SK-N-SH (cell line): Measurements from ENCODE around the gene PPP1R9B. TPM values are rescaled to one million over a fixed set of nuclear protein-coding genes. Genes with fewer than 3 reads are reported as not detected.

Experiments
- CTCF ChIA-PET: fragments of 300-600, 350-600 bp; formaldehyde crosslinking; extraction: SDS; loops from one replicate; lab custom pipeline; 2021; lab: Yijun Ruan, JAX
- POLR2A ChIA-PET: fragments of 350-600 bp; sonication (Branson Sonifier 250); formaldehyde crosslinking; extraction: SDS; loops from one replicate; lab custom pipeline; 2020; ENCODE audit warnings: antibody characterized with exemption, inconsistent platforms; lab: Yijun Ruan, JAX
- DNase-seq: peaks from one replicate; pipeline ENCODE4 v3.0.0; 2012
- H2AFZ ChIP-seq: fragments of 200-600 bp; sonication (generic); 2 replicates; pipeline ENCODE4 v1.8.1; 2016; ENCODE audit warnings: antibody characterized with exemption, mild to moderate bottlenecking, low read depth
- H3F3A ChIP-seq: fragments of 200-600 bp; sonication (generic); replicated peaks from 2 replicates; pipeline ENCODE3; 2016; ENCODE audit warnings: antibody characterized with exemption, mild to moderate bottlenecking; ENCODE audit not compliant: insufficient read depth
- H3K27ac ChIP-seq, 2 experiments: fragments of 200-500 bp in 1 of 2; fragments of 200-600 bp in 1 of 2; sonication (Bioruptor generic) in 1 of 2; sonication (generic), shearing (Covaris generic) in 1 of 2; 2 replicates each; pipeline versions ENCODE4 v1.5.1 to v1.6.1; 2014 to 2016; ENCODE audit warnings: low read depth in 2 of 2, inconsistent platforms in 1 of 2, low read length in 1 of 2, mild to moderate bottlenecking in 1 of 2, mixed read lengths in 1 of 2
- H3K27me3 ChIP-seq: fragments of 200-600 bp; sonication (generic), shearing (Covaris generic); 2 replicates; pipeline ENCODE4 v1.6.1; 2016; ENCODE audit warnings: mixed run types; ENCODE audit not compliant: insufficient read depth
- H3K36me3 ChIP-seq, 2 experiments: fragments of 200-500 bp in 1 of 2; fragments of 200-600 bp in 1 of 2; sonication (Bioruptor generic) in 1 of 2; sonication (generic) in 1 of 2; replicated peaks in 1 of 2; 2 replicates each; pipeline versions ENCODE3 to v1.5.1; 2014 to 2016; ENCODE audit warnings: low read length in 1 of 2, mild to moderate bottlenecking in 1 of 2; ENCODE audit not compliant: insufficient read depth in 2 of 2, control insufficient read depth in 1 of 2
- H3K4me1 ChIP-seq, 2 experiments: fragments of 200-500 bp in 1 of 2; fragments of 200-600 bp in 1 of 2; sonication (Bioruptor generic) in 1 of 2; sonication (generic), shearing (Covaris generic) in 1 of 2; 2 replicates each; pipeline versions ENCODE4 v1.5.1 to v1.6.1; 2014 to 2016; ENCODE audit warnings: low read depth in 1 of 2, low read length in 1 of 2, mixed run types in 1 of 2; ENCODE audit not compliant: insufficient read depth in 2 of 2, control insufficient read depth in 1 of 2
- H3K4me2 ChIP-seq: fragments of 200-600 bp; sonication (generic), shearing (Covaris generic); 2 replicates; pipeline ENCODE4 v1.6.1; 2017; ENCODE audit warnings: mixed run types
- H3K4me3 ChIP-seq, 2 experiments: fragments of 200-500 bp in 1 of 2; fragments of 200-600 bp in 1 of 2; sonication (Bioruptor generic) in 1 of 2; sonication (generic), shearing (Covaris generic) in 1 of 2; 2 replicates each; pipeline versions ENCODE4 v1.5.1 to v1.8.1; 2014 to 2016; ENCODE audit warnings: low read depth in 2 of 2, inconsistent platforms in 1 of 2, low read length in 1 of 2, mild to moderate bottlenecking in 1 of 2, mixed read lengths in 1 of 2, moderate library complexity in 1 of 2
- H3K79me2 ChIP-seq: fragments of 200-600 bp; sonication (generic); 2 replicates; pipeline ENCODE4 v1.8.1; 2017; ENCODE audit warnings: mild to moderate bottlenecking; ENCODE audit not compliant: insufficient read depth
- H3K9ac ChIP-seq: fragments of 200-600 bp; sonication (generic); 2 replicates; pipeline ENCODE4 v1.6.1; 2017; ENCODE audit warnings: mixed run types
- H3K9me2 ChIP-seq: fragments of 200-600 bp; sonication (generic); 2 replicates; pipeline ENCODE4 v1.6.1; 2017; ENCODE audit warnings: mixed run types
- H3K9me3 ChIP-seq: fragments of 200-600 bp; sonication (generic); 2 replicates; pipeline ENCODE4 v1.6.1; 2017; ENCODE audit warnings: mixed run types, mild to moderate bottlenecking, moderate library complexity
- H4K20me1 ChIP-seq: fragments of 200-600 bp; sonication (generic); 2 replicates; pipeline ENCODE4 v1.6.1; 2017; ENCODE audit warnings: mild to moderate bottlenecking, mixed run types; ENCODE audit not compliant: insufficient read depth
- FOXM1 ChIP-seq: IDR thresholded peaks from 2 replicates; pipeline ENCODE4 v1.4.0; 2012; ENCODE audit warnings: low read depth, mild to moderate bottlenecking
- GABPA ChIP-seq: IDR thresholded peaks from 2 replicates; pipeline ENCODE4 v1.4.0; 2012; ENCODE audit warnings: low read depth, mild to moderate bottlenecking
- NRF1 ChIP-seq: IDR thresholded peaks from 2 replicates; pipeline ENCODE4 v1.6.1; 2012; ENCODE audit warnings: low read depth, mild to moderate bottlenecking, low read length
- RCOR1 ChIP-seq: fragments of 150-350 bp; IDR thresholded peaks from 2 replicates; pipeline ENCODE4 v1.6.1; 2017; ENCODE audit warnings: antibody characterized with exemption, low read length
- USF2 ChIP-seq: fragments of 150-350 bp; IDR thresholded peaks from 2 replicates; pipeline ENCODE4 v1.6.1; 2017; ENCODE audit warnings: antibody characterized with exemption, low read length, low read depth, borderline replicate concordance
- WGBS: methylation state at CpG from one replicate; pipeline ENCODE4 v1.1.6; 2017; ENCODE audit warnings: low lambda C conversion rate; 5-methylcytosine and 5-hydroxymethylcytosine counted together
- polyA plus RNA-seq, 3 experiments: library from polyadenylated mRNA; depleted of rRNA; stranded (reverse); fragments of >200 nt; gene quantifications; 2 replicates each; pipeline ENCODE4 v1.2.3, GENCODE V29; 2012
- TF ChIP-seq, protein P1 (sequence below): fragments of 200-600 bp; sonication (generic); IDR thresholded peaks from 2 replicates; pipeline ENCODE4 v1.6.1; 2017; ENCODE audit warnings: antibody characterized with exemption, mild to moderate bottlenecking, moderate library complexity
- TF ChIP-seq, protein P2 (sequence below): IDR thresholded peaks from 2 replicates; pipeline ENCODE4 v1.4.0; 2012; ENCODE audit warnings: low read depth

The PPP1R9B gene
- polyA plus RNA-seq, 1 of the 3 experiments (the other 2 are of a cell fraction) = 35.2 TPM

DNA sequence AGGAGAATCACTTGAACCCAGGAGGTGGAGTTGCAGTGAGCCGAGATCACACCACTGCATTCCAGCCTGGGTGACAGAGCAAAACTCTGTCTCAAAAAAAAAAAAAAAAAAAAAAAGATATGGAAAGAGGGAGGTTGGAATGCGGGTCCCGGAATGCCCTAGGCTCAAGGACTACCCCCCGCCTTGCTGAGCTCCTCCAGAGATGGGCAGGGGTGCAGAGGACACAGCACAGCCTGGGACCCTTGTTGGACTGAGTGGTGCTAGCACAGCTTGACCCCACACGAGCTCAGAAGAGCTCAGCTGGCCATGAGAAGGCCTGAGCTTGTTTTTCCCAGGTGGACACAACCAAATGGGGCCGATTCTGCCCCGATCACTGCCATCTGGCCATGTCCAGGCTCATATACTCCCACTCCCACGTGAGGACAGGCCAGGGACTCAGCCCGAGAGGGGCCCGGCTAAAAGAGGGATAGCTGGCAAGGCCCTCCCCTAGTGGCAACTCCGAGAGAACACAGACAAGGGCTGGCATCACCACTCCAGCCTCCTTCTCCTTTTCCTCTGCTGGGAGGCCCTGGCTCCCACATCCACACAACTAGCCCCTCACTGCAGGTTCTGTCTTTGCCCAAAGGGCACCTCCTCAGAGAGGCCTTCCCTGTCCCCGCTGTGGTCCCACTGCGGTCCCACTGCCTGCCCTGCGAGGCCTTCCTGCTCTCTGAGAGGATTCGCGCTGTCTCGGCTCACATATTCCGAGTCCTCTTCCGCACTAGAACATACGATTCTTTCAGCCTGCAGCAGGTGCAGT, 26.3 kb upstream of the PPP1R9B start:
- no peaks in the 10 kb centered on the region for H3K79me2 ChIP-seq
- H3K4me3 ChIP-seq = no peak overlapping the region
- no peaks in the 10 kb centered on the region for H3K27me3 ChIP-seq
- peak overlapping the region; percentile 94 to 100 for H3K27ac ChIP-seq
- peaks cover 55% of the 10 kb centered on the region for H3F3A ChIP-seq
- H2AFZ ChIP-seq = no peak overlapping the region
- no peaks in the 10 kb centered on the region for H3K9me2 ChIP-seq
- peaks cover 33 to 60% of the 10 kb centered on the region in 2 experiments for H3K4me1 ChIP-seq
- WGBS = 95% methylated on average over 17 of the region's 20 CpGs
- ChIA-PET CTCF (interaction anchor here (0.9 to 17.0 kb wide), 13 partner anchors 8 to 122 kb away, joined by 3 to 517 read pairs (median 21); partner anchors contain the start of genes COL1A1, PDK2 and PPP1R9B), POLR2A (interaction anchor here (1.6 to 2.0 kb wide), 3 partner anchors 11 to 21 kb away, joined by 4 to 17 read pairs (median 7); partner anchors contain the start of gene SGCA)
- H3K9me3 ChIP-seq = no peaks in the 10 kb centered on the region
- peaks cover 3% of the 10 kb centered on the region; the same call in 1 of the 2 replicates for H4K20me1 ChIP-seq
- no peak for TF ChIP-seq USF2
- TF ChIP-seq NRF1 = no peak
- TF ChIP-seq, protein P1, sequence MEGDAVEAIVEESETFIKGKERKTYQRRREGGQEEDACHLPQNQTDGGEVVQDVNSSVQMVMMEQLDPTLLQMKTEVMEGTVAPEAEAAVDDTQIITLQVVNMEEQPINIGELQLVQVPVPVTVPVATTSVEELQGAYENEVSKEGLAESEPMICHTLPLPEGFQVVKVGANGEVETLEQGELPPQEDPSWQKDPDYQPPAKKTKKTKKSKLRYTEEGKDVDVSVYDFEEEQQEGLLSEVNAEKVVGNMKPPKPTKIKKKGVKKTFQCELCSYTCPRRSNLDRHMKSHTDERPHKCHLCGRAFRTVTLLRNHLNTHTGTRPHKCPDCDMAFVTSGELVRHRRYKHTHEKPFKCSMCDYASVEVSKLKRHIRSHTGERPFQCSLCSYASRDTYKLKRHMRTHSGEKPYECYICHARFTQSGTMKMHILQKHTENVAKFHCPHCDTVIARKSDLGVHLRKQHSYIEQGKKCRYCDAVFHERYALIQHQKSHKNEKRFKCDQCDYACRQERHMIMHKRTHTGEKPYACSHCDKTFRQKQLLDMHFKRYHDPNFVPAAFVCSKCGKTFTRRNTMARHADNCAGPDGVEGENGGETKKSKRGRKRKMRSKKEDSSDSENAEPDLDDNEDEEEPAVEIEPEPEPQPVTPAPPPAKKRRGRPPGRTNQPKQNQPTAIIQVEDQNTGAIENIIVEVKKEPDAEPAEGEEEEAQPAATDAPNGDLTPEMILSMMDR = peak; percentile 37
- no peak overlapping the region for H3K9ac ChIP-seq
- no peaks in the 10 kb centered on the region for H3K36me3 ChIP-seq
- DNase-seq = no peak
- no peak overlapping the region for H3K4me2 ChIP-seq

- Histone ChIP-seq H3K9me2 (no peaks in the 10 kb centered on the region), H4K20me1 (no peaks in the 10 kb centered on the region), H3K9ac (no peak overlapping the region), H3K36me3 (no peaks in the 10 kb centered on the region), H3K27ac (peak overlapping the region in 1 of 2 experiments; percentile 4; a peak in 2 of 4 replicates), H3K79me2 (no peaks in the 10 kb centered on the region), H3F3A (peaks cover 45% of the 10 kb centered on the region), H3K4me2 (no peak overlapping the region), H3K27me3 (no peaks in the 10 kb centered on the region), H2AFZ (no peak overlapping the region), H3K9me3 (no peaks in the 10 kb centered on the region), H3K4me3 (no peak overlapping the region), H3K4me1 (peaks cover 33 to 53% of the 10 kb centered on the region in 2 experiments)
- no peak for DNase-seq
- TF ChIP-seq RCOR1 (no peak), FOXM1 (no peak), GABPA (no peak)
- TF ChIP-seq, protein P2, sequence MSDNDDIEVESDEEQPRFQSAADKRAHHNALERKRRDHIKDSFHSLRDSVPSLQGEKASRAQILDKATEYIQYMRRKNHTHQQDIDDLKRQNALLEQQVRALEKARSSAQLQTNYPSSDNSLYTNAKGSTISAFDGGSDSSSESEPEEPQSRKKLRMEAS = no peak
- TF ChIP-seq, protein P1 = no peak
- 97% methylated on average over 9 of the region's 16 CpGs for WGBS
- ChIA-PET CTCF (interaction anchor here (4.6 to 17.0 kb wide), 5 partner anchors 14 to 123 kb away, joined by 22 to 517 read pairs (median 388); partner anchors contain the start of genes COL1A1 and TMEM92), POLR2A (interaction anchor here (1.1 kb wide), 1 partner anchor 25 kb away, joined by 5 read pairs; the partner anchor contains the start of gene PPP1R9B)
These were observed 24.7 kb upstream of the PPP1R9B start for GRCh38 chr17:50175035-50175807.
